Mammary epithelial cell (primary cell): Measurements from ENCODE around the gene ELOVL6.

Experiments used
- EZH2 ChIP-seq: IDR thresholded peaks from 2 replicates; pipeline ENCODE4 v1.6.1; 2012; ENCODE audit warnings: low read length, inconsistent platforms, borderline replicate concordance
- TF ChIP-seq, protein P1 (sequence below), 2 donors: IDR thresholded peaks in 1 of 2; conservative IDR thresholded peaks in 1 of 2; 2 replicates each; pipeline ENCODE4 v1.5.1; 2011 to 2012; ENCODE audit warnings: inconsistent platforms in 2 of 2, low read length in 2 of 2, mild to moderate bottlenecking in 2 of 2, control low read depth in 1 of 2, low read depth in 1 of 2; ENCODE audit not compliant: insufficient read depth in 1 of 2; ENCODE audit errors: extremely low read depth in 1 of 2

DNA sequence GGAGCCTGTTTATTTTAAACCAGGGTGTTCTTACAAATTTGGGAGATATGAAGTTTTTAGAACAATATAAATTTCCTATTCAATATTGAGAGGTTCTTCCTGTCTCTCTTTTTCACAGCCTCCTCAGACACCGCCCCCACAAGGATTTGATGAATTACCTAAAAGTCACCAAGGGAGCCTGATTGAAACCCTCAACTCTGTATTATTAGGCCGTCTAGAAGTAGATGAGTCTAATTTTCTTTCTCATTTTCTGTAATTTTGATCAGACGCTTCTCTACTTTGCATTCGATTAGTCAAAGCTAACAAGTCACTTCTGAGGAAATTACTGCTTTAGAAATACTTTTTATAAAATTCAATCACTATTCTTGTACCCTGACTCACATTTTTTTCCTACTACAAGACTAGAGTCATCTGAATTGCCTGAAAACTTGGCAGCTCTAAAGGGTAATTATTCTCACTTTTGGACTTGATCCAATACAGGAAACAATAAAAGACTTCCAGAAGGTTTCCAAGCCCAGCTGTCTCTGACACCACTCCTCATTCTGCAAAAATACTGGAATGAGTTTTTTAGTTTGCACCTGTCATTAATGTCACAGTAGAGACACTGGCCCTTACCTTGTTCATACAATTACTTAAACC, 111.2 kb downstream of the ELOVL6 start:
- TF ChIP-seq EZH2, result no peak
- TF ChIP-seq, protein P1, sequence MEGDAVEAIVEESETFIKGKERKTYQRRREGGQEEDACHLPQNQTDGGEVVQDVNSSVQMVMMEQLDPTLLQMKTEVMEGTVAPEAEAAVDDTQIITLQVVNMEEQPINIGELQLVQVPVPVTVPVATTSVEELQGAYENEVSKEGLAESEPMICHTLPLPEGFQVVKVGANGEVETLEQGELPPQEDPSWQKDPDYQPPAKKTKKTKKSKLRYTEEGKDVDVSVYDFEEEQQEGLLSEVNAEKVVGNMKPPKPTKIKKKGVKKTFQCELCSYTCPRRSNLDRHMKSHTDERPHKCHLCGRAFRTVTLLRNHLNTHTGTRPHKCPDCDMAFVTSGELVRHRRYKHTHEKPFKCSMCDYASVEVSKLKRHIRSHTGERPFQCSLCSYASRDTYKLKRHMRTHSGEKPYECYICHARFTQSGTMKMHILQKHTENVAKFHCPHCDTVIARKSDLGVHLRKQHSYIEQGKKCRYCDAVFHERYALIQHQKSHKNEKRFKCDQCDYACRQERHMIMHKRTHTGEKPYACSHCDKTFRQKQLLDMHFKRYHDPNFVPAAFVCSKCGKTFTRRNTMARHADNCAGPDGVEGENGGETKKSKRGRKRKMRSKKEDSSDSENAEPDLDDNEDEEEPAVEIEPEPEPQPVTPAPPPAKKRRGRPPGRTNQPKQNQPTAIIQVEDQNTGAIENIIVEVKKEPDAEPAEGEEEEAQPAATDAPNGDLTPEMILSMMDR (conservative IDR thresholded peaks at IDR 0.05 in 1 of 2, IDR thresholded peaks at IDR 0.05 in 1 of 2; ENCODE audit: extremely low read depth in 1 of 2, insufficient read depth in 1 of 2, low read depth in 1 of 2, low read length in 2 of 2), result no peak
